Neural progenitor cell (in vitro differentiated cells): ENCODE results near the gene STX11. TPM values are rescaled to one million over a fixed set of nuclear protein-coding genes. Genes with fewer than 3 reads are reported as not detected.

Experiments used
- DNase-seq: peaks from one replicate; pipeline ENCODE4 v3.0.0-alpha.2; 2016; ENCODE audit warnings: low spot score
- H2AFZ ChIP-seq: fragments of 200-600 bp; sonication (generic); replicated peaks from 2 replicates; pipeline ENCODE4 v1.6.1; 2016; ENCODE audit warnings: antibody characterized with exemption
- H3F3A ChIP-seq: fragments of 200-600 bp; sonication (generic); 2 replicates; pipeline ENCODE4 v1.6.1; 2016; ENCODE audit warnings: antibody characterized with exemption, low read depth
- H3K27ac ChIP-seq: fragments of 200-600 bp; sonication (generic); 2 replicates; pipeline ENCODE4 v1.5.1; 2016; ENCODE audit warnings: mild to moderate bottlenecking
- H3K27me3 ChIP-seq: fragments of 200-600 bp; sonication (generic); 2 replicates; pipeline ENCODE4 v1.6.1; 2016; ENCODE audit warnings: mild to moderate bottlenecking, moderate library complexity
- H3K36me3 ChIP-seq: fragments of 200-600 bp; sonication (generic); 2 replicates; pipeline ENCODE4 v1.5.1; 2016
- H3K4me1 ChIP-seq: fragments of 200-600 bp; sonication (generic); 2 replicates; pipeline ENCODE4 v1.6.1; 2016; ENCODE audit warnings: mixed run types
- H3K4me2 ChIP-seq: fragments of 200-600 bp; sonication (generic); 2 replicates; pipeline ENCODE4 v1.6.1; 2016
- H3K4me3 ChIP-seq: fragments of 200-600 bp; sonication (generic); 2 replicates; pipeline ENCODE4 v1.5.1; 2016
- H3K79me2 ChIP-seq: fragments of 200-600 bp; sonication (generic); 2 replicates; pipeline ENCODE4 v1.6.1; 2016; ENCODE audit warnings: low read depth
- H3K9ac ChIP-seq: fragments of 200-600 bp; sonication (generic); 2 replicates; pipeline ENCODE4 v1.6.1; 2016
- H3K9me3 ChIP-seq: fragments of 200-600 bp; sonication (generic); 2 replicates; pipeline ENCODE4 v1.5.1; 2016; ENCODE audit warnings: low read depth
- H4K20me1 ChIP-seq: fragments of 200-600 bp; sonication (generic); 2 replicates; pipeline ENCODE4 v1.6.1; 2016; ENCODE audit warnings: low read depth
- H3K27ac Mint-ChIP-seq: 3 replicates; pipeline ENCODE4 v1.8.0; 2021; ENCODE audit warnings: mixed read lengths
- H3K27me3 Mint-ChIP-seq: 2 replicates; pipeline ENCODE4 v1.8.0; 2022; ENCODE audit warnings: low read depth, mild to moderate bottlenecking, inconsistent platforms, moderate library complexity, mixed read lengths; ENCODE audit not compliant: insufficient read depth
- H3K36me3 Mint-ChIP-seq: 3 replicates; pipeline ENCODE4 v1.8.0; 2021; ENCODE audit warnings: mixed read lengths
- H3K4me1 Mint-ChIP-seq: 3 replicates; pipeline ENCODE4 v1.8.0; 2021; ENCODE audit warnings: mixed read lengths
- H3K4me3 Mint-ChIP-seq: 3 replicates; pipeline ENCODE4 v1.8.0; 2021; ENCODE audit warnings: mild to moderate bottlenecking, moderate library complexity, mixed read lengths
- H3K9me3 Mint-ChIP-seq: 3 replicates; pipeline ENCODE4 v1.8.0; 2020; ENCODE audit warnings: mixed read lengths
- EZH2 ChIP-seq: fragments of 200-600 bp; sonication (generic); IDR thresholded peaks from 2 replicates; pipeline ENCODE4 v1.6.1; 2017; ENCODE audit warnings: antibody characterized with exemption, mild to moderate bottlenecking, moderate library complexity
- EZH2phosphoT487 ChIP-seq: fragments of 200-600 bp; sonication (generic); IDR thresholded peaks from 2 replicates; pipeline ENCODE4 v1.6.1; 2017; ENCODE audit warnings: antibody characterized with exemption
- total RNA-seq: library from RNA; depleted of rRNA; stranded (reverse); fragments of >200 nt; gene quantifications from 2 replicates; pipeline ENCODE4 v1.2.3, GENCODE V29; 2015; ENCODE audit warnings: low replicate concordance
- TF ChIP-seq, protein P1 (sequence below): fragments of 200-600 bp; sonication (generic); IDR thresholded peaks from 2 replicates; pipeline ENCODE4 v1.5.1; 2017; ENCODE audit warnings: antibody characterized with exemption, mild to moderate bottlenecking

The STX11 gene
- total RNA-seq, 1 donor from 2014 or later, result not detected

DNA sequence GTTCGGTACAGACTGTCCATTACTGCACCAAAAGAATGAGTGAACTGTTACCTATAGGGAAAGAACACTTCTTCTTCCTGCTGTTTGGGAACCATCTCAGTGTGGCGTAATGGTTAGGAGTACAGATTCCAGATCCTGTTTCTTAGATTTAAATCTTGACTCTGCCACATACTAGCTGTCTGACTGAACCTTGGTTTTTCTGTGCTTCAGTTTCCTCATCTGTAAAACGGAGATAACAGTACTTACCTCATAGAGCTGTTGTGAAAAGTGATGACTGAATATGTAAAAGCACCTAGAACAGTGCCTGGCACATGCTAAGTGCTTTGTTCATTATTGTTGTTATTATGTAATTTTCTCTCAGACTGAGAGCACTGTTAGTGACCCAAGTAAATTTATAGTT is 39.8 kb downstream of the STX11 start:
- Mint-ChIP-seq H3K4me1 (peaks cover 12% of the 10 kb centered on the region), H3K27me3 (no peaks in the 10 kb centered on the region), H3K36me3 (no peaks in the 10 kb centered on the region)

GRCh38 chr6:144190593-144190992 is 40.3 kb downstream of the STX11 start:
- Histone ChIP-seq H3K79me2 (no peaks in the 10 kb centered on the region), H4K20me1 (no peaks in the 10 kb centered on the region), H3F3A (no peaks in the 10 kb centered on the region), H3K27me3 (no peaks in the 10 kb centered on the region), H3K4me3 (no peak overlapping the region), H3K27ac (no peak overlapping the region), H3K4me1 (no peaks in the 10 kb centered on the region), H3K9me3 (no peaks in the 10 kb centered on the region), H3K9ac (no peak overlapping the region), H2AFZ (no peak overlapping the region), H3K4me2 (no peak overlapping the region), H3K36me3 (no peaks in the 10 kb centered on the region)
- TF ChIP-seq EZH2 (no peak), EZH2phosphoT487 (no peak)
- TF ChIP-seq, protein P1, sequence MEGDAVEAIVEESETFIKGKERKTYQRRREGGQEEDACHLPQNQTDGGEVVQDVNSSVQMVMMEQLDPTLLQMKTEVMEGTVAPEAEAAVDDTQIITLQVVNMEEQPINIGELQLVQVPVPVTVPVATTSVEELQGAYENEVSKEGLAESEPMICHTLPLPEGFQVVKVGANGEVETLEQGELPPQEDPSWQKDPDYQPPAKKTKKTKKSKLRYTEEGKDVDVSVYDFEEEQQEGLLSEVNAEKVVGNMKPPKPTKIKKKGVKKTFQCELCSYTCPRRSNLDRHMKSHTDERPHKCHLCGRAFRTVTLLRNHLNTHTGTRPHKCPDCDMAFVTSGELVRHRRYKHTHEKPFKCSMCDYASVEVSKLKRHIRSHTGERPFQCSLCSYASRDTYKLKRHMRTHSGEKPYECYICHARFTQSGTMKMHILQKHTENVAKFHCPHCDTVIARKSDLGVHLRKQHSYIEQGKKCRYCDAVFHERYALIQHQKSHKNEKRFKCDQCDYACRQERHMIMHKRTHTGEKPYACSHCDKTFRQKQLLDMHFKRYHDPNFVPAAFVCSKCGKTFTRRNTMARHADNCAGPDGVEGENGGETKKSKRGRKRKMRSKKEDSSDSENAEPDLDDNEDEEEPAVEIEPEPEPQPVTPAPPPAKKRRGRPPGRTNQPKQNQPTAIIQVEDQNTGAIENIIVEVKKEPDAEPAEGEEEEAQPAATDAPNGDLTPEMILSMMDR, result no peak
- Mint-ChIP-seq H3K36me3 (no peaks in the 10 kb centered on the region), H3K27me3 (no peaks in the 10 kb centered on the region), H3K27ac (no peak overlapping the region), H3K4me3 (no peak overlapping the region), H3K9me3 (no peaks in the 10 kb centered on the region), H3K4me1 (peaks cover 12% of the 10 kb centered on the region)
- DNase-seq, result no peak

More for the DNA sequence above, 39.8 kb downstream of the STX11 start:
- no peaks in the 10 kb centered on the region for H3K27me3 ChIP-seq
- H3K79me2 ChIP-seq, result no peaks in the 10 kb centered on the region
- H3K9me3 ChIP-seq, result no peaks in the 10 kb centered on the region
- H3F3A ChIP-seq, result no peaks in the 10 kb centered on the region
- Mint-ChIP-seq H3K4me3 (no peak overlapping the region), H3K27ac (no peak overlapping the region), H3K9me3 (no peaks in the 10 kb centered on the region)
- no peak overlapping the region for H3K27ac ChIP-seq
- DNase-seq, result no peak
- H4K20me1 ChIP-seq, result no peaks in the 10 kb centered on the region
- H2AFZ ChIP-seq, result no peak overlapping the region
- H3K4me1 ChIP-seq, result no peaks in the 10 kb centered on the region
- H3K4me3 ChIP-seq, result no peak overlapping the region
- no peaks in the 10 kb centered on the region for H3K36me3 ChIP-seq
- no peak overlapping the region for H3K4me2 ChIP-seq
- TF ChIP-seq EZH2 (no peak), EZH2phosphoT487 (no peak)
- TF ChIP-seq, protein P1, result no peak
- H3K9ac ChIP-seq, result no peak overlapping the region

GRCh38 chr6:144193181-144193580 is 42.9 kb downstream of the STX11 start:
- Mint-ChIP-seq H3K36me3 (no peaks in the 10 kb centered on the region), H3K9me3 (no peaks in the 10 kb centered on the region), H3K4me1 (peaks cover 12% of the 10 kb centered on the region), H3K27ac (no peak overlapping the region), H3K4me3 (no peak overlapping the region), H3K27me3 (no peaks in the 10 kb centered on the region)
- no peak for DNase-seq
- Histone ChIP-seq H3K36me3 (no peaks in the 10 kb centered on the region), H3K79me2 (no peaks in the 10 kb centered on the region), H3F3A (no peaks in the 10 kb centered on the region), H3K4me1 (no peaks in the 10 kb centered on the region), H2AFZ (no peak overlapping the region), H3K27ac (no peak overlapping the region), H4K20me1 (no peaks in the 10 kb centered on the region), H3K9me3 (no peaks in the 10 kb centered on the region), H3K4me2 (no peak overlapping the region), H3K9ac (no peak overlapping the region), H3K27me3 (no peaks in the 10 kb centered on the region), H3K4me3 (no peak overlapping the region)
- no peak for TF ChIP-seq EZH2phosphoT487
- no peak for TF ChIP-seq EZH2
- TF ChIP-seq, protein P1, result no peak
